Neural progenitor cell (in vitro differentiated cells): ENCODE results near the gene PRKCH.

ENCODE experiments used
- EZH2 ChIP-seq: fragments of 200-600 bp; sonication (generic); IDR thresholded peaks from 2 replicates; pipeline ENCODE4 v1.6.1; 2017; ENCODE audit warnings: antibody characterized with exemption, mild to moderate bottlenecking, moderate library complexity
- EZH2phosphoT487 ChIP-seq: fragments of 200-600 bp; sonication (generic); IDR thresholded peaks from 2 replicates; pipeline ENCODE4 v1.6.1; 2017; ENCODE audit warnings: antibody characterized with exemption
- TF ChIP-seq, protein P1 (sequence below): fragments of 200-600 bp; sonication (generic); IDR thresholded peaks from 2 replicates; pipeline ENCODE4 v1.5.1; 2017; ENCODE audit warnings: antibody characterized with exemption, mild to moderate bottlenecking

DNA sequence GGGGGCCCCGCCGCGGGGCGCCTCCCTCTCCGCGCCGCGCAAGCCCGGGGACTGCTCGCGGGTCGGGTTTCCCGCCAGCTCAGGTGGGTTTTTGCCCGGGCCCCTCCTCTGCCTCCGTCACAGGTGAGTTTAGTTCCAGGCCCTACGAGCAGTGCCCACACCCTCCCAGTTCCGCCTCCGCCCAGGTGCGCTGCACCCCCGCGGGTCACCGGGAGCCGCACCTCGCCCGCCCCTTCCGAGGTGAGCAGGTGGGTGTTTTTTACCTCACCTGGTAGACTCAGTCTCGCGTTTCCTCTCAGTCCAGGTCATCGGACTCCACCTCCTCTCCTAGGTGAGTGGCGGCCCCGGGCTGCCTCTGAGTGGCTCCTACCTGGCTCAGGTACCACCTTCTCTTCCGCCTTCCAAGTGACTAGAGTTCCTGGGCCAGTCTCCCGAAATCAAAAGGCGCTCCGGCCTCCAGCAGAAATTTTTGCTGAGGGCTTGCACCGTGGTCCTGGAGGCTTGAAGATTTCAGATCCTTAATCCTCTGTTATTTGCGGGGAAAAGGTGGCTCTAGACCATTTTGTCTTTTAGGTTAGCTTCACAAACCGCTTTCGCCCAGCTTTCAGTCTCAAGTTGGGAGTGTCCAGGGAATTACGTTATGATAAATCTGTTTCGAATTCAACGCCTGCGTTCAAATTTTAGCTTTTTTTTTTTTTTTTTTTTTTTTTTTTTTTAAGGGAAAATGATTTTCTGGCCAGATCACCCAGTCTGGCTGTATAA is 40.0 kb upstream of the PRKCH start, which contains the start of gene TMEM30B:
- no peak for TF ChIP-seq EZH2
- TF ChIP-seq, protein P1, sequence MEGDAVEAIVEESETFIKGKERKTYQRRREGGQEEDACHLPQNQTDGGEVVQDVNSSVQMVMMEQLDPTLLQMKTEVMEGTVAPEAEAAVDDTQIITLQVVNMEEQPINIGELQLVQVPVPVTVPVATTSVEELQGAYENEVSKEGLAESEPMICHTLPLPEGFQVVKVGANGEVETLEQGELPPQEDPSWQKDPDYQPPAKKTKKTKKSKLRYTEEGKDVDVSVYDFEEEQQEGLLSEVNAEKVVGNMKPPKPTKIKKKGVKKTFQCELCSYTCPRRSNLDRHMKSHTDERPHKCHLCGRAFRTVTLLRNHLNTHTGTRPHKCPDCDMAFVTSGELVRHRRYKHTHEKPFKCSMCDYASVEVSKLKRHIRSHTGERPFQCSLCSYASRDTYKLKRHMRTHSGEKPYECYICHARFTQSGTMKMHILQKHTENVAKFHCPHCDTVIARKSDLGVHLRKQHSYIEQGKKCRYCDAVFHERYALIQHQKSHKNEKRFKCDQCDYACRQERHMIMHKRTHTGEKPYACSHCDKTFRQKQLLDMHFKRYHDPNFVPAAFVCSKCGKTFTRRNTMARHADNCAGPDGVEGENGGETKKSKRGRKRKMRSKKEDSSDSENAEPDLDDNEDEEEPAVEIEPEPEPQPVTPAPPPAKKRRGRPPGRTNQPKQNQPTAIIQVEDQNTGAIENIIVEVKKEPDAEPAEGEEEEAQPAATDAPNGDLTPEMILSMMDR, result no peak
- TF ChIP-seq EZH2phosphoT487, result peak; percentile 22
